Cardiac fibroblast (primary cell): ENCODE data around the gene CXCL13.

Experiments
- DNase-seq, 2 donors: peaks; one replicate each; pipeline versions ENCODE4 v3.0.0 to v3.0.0-alpha.2; 2010; ENCODE audit warnings: low read depth in 2 of 2
- H3K4me3 ChIP-seq, 2 donors: replicated peaks in 1 of 2; 1 replicate in 1 of 2; 2 replicates in 1 of 2; pipeline ENCODE4 v1.5.1; 2011; ENCODE audit warnings: low read depth in 2 of 2, low read length in 2 of 2, mild to moderate bottlenecking in 2 of 2, moderate library complexity in 1 of 2
- CTCF ChIP-seq: IDR thresholded peaks from one replicate; pipeline ENCODE4 v1.5.1; 2011; ENCODE audit warnings: low read depth, mild to moderate bottlenecking, low read length, inconsistent platforms

Gene CXCL13

GRCh38 chr4:77619408-77619807 lies 13.8 kb downstream of the CXCL13 start:
- no peak for TF ChIP-seq CTCF
- peak in 1 of 2 donors; percentile 14 for DNase-seq
- no peak overlapping the region for H3K4me3 ChIP-seq

GRCh38 chr4:77621254-77621653 lies 15.6 kb downstream of the CXCL13 start:
- no peak for DNase-seq

GRCh38 chr4:77623091-77623490 lies 17.5 kb downstream of the CXCL13 start:
- H3K4me3 ChIP-seq: no peak overlapping the region
- peak in 1 of 2 donors; percentile 23 for DNase-seq
- TF ChIP-seq CTCF: no peak

More at GRCh38 chr4:77621254-77621653, 15.6 kb downstream of the CXCL13 start:
- TF ChIP-seq CTCF: no peak
- no peak overlapping the region for H3K4me3 ChIP-seq

- TF ChIP-seq CTCF: no peak
- no peak overlapping the region for H3K4me3 ChIP-seq
- DNase-seq: no peak
Observed at GRCh38 chr4:77624213-77624612, 18.6 kb downstream of the CXCL13 start.

- TF ChIP-seq CTCF: no peak
- no peak for DNase-seq
- H3K4me3 ChIP-seq: no peak overlapping the region
Observed at GRCh38 chr4:77625485-77625884, 19.9 kb downstream of the CXCL13 start.

GRCh38 chr4:77629885-77630284 lies 24.3 kb downstream of the CXCL13 start:
- no peak for DNase-seq
- no peak overlapping the region for H3K4me3 ChIP-seq
- TF ChIP-seq CTCF: no peak

GRCh38 chr4:77631276-77631675 lies 25.7 kb downstream of the CXCL13 start:
- DNase-seq: no peak
- no peak overlapping the region for H3K4me3 ChIP-seq
- no peak for TF ChIP-seq CTCF
